Mesenchymal stem cell (in vitro differentiated cells and primary cell): ENCODE results near the gene BPI.
"Not testable (repeated sequence)": the region's sequence is repeated elsewhere in the genome, so short reads cannot be mapped to it uniquely, and the experiment has no call there.

Experiments
- DNase-seq: peaks from one replicate; pipeline ENCODE4 v3.0.0-alpha.2; 2013
- H2AFZ ChIP-seq: one replicate; pipeline ENCODE4 v1.6.1; 2013; ENCODE audit warnings: low read depth, mild to moderate bottlenecking, control low read depth, inconsistent platforms, low read length, moderate library complexity
- H2AK5ac ChIP-seq: 2 replicates; pipeline ENCODE4 v1.6.1; 2013; ENCODE audit warnings: low read length, moderate library complexity, mild to moderate bottlenecking, inconsistent platforms; ENCODE audit not compliant: severe bottlenecking
- H2BK120ac ChIP-seq: one replicate; pipeline ENCODE4 v1.6.1; 2013; ENCODE audit warnings: low read depth, mild to moderate bottlenecking, inconsistent platforms, low read length, moderate library complexity
- H2BK12ac ChIP-seq, 2 experiments: one replicate each; pipeline ENCODE4 v1.6.1; 2013; ENCODE audit warnings: inconsistent platforms in 2 of 2, low read length in 2 of 2, mild to moderate bottlenecking in 2 of 2, moderate library complexity in 2 of 2, control low read depth in 1 of 2
- H2BK15ac ChIP-seq: one replicate; pipeline ENCODE4 v1.6.1; 2013; ENCODE audit warnings: mild to moderate bottlenecking, low read depth, inconsistent platforms; ENCODE audit not compliant: poor library complexity, severe bottlenecking
- H2BK5ac ChIP-seq: 2 replicates; pipeline ENCODE4 v1.6.1; 2013; ENCODE audit warnings: low read depth, mild to moderate bottlenecking, low read length, control low read depth, inconsistent platforms; ENCODE audit not compliant: poor library complexity, severe bottlenecking
- H3K14ac ChIP-seq, 2 experiments: one replicate each; pipeline ENCODE4 v1.6.1; 2013; ENCODE audit warnings: inconsistent platforms in 2 of 2, low read length in 2 of 2, control low read depth in 1 of 2, mild to moderate bottlenecking in 1 of 2, moderate library complexity in 1 of 2
- H3K18ac ChIP-seq, 2 experiments: one replicate each; pipeline ENCODE4 v1.6.1; 2013; ENCODE audit warnings: inconsistent platforms in 2 of 2, low read length in 2 of 2, control low read depth in 1 of 2, low read depth in 1 of 2, mild to moderate bottlenecking in 1 of 2
- H3K23ac ChIP-seq, 2 experiments: one replicate each; pipeline ENCODE4 v1.6.1; 2013; ENCODE audit warnings: inconsistent platforms in 2 of 2, low read length in 2 of 2, mild to moderate bottlenecking in 2 of 2, moderate library complexity in 2 of 2, control low read depth in 1 of 2
- H3K27ac ChIP-seq: 2 replicates; pipeline ENCODE4 v1.5.1; 2013; ENCODE audit warnings: mild to moderate bottlenecking, moderate library complexity, low read length, control low read depth, inconsistent platforms; ENCODE audit not compliant: poor library complexity, severe bottlenecking
- H3K27me3 ChIP-seq, 2 experiments: 2 replicates each; pipeline versions ENCODE4 v1.6.1 to v1.7.0; 2013; ENCODE audit warnings: low read length in 2 of 2, mild to moderate bottlenecking in 2 of 2, moderate library complexity in 2 of 2, control low read depth in 1 of 2, inconsistent platforms in 1 of 2; ENCODE audit not compliant: control insufficient read depth in 1 of 2, insufficient read depth in 1 of 2
- H3K36me3 ChIP-seq, 2 experiments: 2 replicates each; pipeline versions ENCODE4 v1.6.1 to v1.7.0; 2013; ENCODE audit warnings: low read length in 2 of 2, control low read depth in 1 of 2, inconsistent platforms in 1 of 2, low read depth in 1 of 2, mild to moderate bottlenecking in 1 of 2; ENCODE audit not compliant: insufficient read depth in 2 of 2, control insufficient read depth in 1 of 2
- H3K4ac ChIP-seq, 2 experiments: one replicate each; pipeline ENCODE4 v1.6.1; 2013; ENCODE audit warnings: inconsistent platforms in 2 of 2, low read length in 2 of 2, mild to moderate bottlenecking in 2 of 2, moderate library complexity in 2 of 2, control low read depth in 1 of 2, low read depth in 1 of 2
- H3K4me1 ChIP-seq: 2 replicates; pipeline ENCODE4 v1.6.1; 2013; ENCODE audit warnings: low read depth, low read length, control low read depth; ENCODE audit not compliant: control insufficient read depth, insufficient read depth
- H3K4me2 ChIP-seq: 2 replicates; pipeline ENCODE4 v1.6.1; 2013; ENCODE audit warnings: low read length, mild to moderate bottlenecking, inconsistent platforms; ENCODE audit not compliant: poor library complexity, severe bottlenecking
- H3K4me3 ChIP-seq, 2 experiments: 2 replicates each; pipeline versions ENCODE4 v1.5.1 to v1.7.0; 2013; ENCODE audit warnings: low read length in 2 of 2, mild to moderate bottlenecking in 2 of 2, control low read depth in 1 of 2, low read depth in 1 of 2; ENCODE audit not compliant: insufficient read depth in 1 of 2
- H3K79me1 ChIP-seq: replicated peaks from 2 replicates; pipeline ENCODE4 v1.6.1; 2013; ENCODE audit warnings: mild to moderate bottlenecking, control low read depth, low read length, inconsistent platforms; ENCODE audit not compliant: poor library complexity, severe bottlenecking
- H3K9ac ChIP-seq: 2 replicates; pipeline ENCODE4 v1.7.0; 2013; ENCODE audit warnings: mild to moderate bottlenecking, low read length, moderate library complexity
- H3K9me3 ChIP-seq: 2 replicates; pipeline ENCODE4 v1.7.0; 2013; ENCODE audit warnings: mild to moderate bottlenecking, low read length; ENCODE audit not compliant: control insufficient read depth
- H4K8ac ChIP-seq: one replicate; pipeline ENCODE4 v1.6.1; 2013; ENCODE audit warnings: inconsistent platforms, mild to moderate bottlenecking, low read length, moderate library complexity
- H4K91ac ChIP-seq: one replicate; pipeline ENCODE4 v1.6.1; 2013; ENCODE audit warnings: mild to moderate bottlenecking, low read length, inconsistent platforms
- WGBS: methylation state at CpG from one replicate; pipeline ENCODE4 v1.1.7; 2013; ENCODE audit warnings: mixed read lengths; 5-methylcytosine and 5-hydroxymethylcytosine counted together

BPI gene

DNA sequence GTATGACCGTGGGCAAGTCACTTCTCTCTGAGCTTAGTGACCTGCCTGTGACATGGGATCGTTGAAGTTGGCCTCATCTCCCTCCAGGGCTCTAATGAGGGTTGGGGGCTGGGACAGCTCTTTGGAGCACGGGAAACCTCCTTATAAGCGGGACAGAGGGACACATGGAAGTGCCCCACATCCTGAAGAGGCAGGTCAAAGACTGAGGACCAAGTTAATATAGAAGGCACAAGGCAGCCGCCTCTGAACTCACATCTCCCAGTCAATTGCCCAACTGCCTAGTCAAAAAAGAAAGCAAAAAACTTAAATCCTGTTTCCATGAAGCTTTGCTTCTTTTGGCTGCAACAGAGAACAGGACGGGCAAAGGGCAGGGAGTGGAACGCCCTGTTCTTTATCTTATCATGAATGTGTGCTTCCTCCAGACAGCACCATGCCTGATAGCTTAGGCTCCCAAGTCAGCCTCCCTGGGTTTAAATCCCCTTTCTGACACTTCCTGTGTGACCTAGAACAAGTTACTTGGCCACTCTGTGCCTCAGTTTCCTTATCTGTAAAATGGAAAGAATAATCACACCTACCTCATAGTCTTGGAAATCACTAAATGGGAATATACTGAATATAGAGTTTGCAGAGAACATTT is 69.4 kb downstream of the BPI start:
- Histone ChIP-seq H3K18ac (no peak overlapping the region), H3K27me3 (peaks cover 41 to 56% of the 10 kb centered on the region in 2 experiments), H4K91ac (no peak overlapping the region), H2BK12ac (no peak overlapping the region), H3K36me3 (no peaks in the 10 kb centered on the region), H3K4ac (no peak overlapping the region), H2BK5ac (no peak overlapping the region), H2AFZ (no peak overlapping the region), H3K9me3 (no peaks in the 10 kb centered on the region), H2AK5ac (no peak overlapping the region), H3K27ac (no peak overlapping the region), H3K9ac (no peak overlapping the region), H4K8ac (no peak overlapping the region), H3K14ac (no peak overlapping the region), H3K4me2 (no peak overlapping the region), H3K79me1 (no peaks in the 10 kb centered on the region), H3K23ac (no peak overlapping the region), H2BK15ac (no peak overlapping the region), H2BK120ac (no peak overlapping the region), H3K4me1 (no peaks in the 10 kb centered on the region), H3K4me3 (no peak overlapping the region)
- 59% methylated on average over 7 of the region's 7 CpGs for WGBS
- no peak for DNase-seq

DNA sequence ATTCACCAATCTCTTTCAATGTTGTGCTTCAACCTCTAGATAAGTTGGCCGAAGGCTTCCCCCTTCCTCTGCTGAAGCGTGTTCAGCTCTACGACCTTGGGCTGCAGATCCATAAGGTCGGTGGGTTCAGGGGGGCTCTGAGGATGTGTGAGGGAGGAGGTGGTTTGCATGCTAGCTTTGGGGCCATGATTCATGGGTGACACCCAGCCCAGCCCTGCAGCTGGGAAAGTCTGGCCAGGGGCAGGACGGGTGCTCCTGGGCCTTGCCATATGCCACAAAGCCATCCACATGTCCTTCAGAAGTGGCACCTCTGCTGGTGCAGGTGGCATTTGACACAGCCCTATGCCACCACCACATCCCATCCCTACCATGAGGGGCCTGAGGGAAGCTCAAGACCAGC is 69.9 kb downstream of the BPI start:
- Histone ChIP-seq H3K4me3 (no peak overlapping the region), H3K36me3 (no peaks in the 10 kb centered on the region), H3K18ac (no peak overlapping the region), H3K9me3 (no peaks in the 10 kb centered on the region), H2BK12ac (no peak overlapping the region), H2BK120ac (no peak overlapping the region), H3K4ac (no peak overlapping the region), H3K4me2 (no peak overlapping the region), H3K4me1 (no peaks in the 10 kb centered on the region), H3K27me3 (peaks cover 41 to 51% of the 10 kb centered on the region in 2 experiments), H2AFZ (no peak overlapping the region), H3K9ac (no peak overlapping the region), H3K23ac (no peak overlapping the region), H3K14ac (no peak overlapping the region), H3K27ac (no peak overlapping the region), H2BK5ac (no peak overlapping the region), H3K79me1 (no peaks in the 10 kb centered on the region), H4K91ac (no peak overlapping the region), H2AK5ac (no peak overlapping the region), H4K8ac (no peak overlapping the region), H2BK15ac (no peak overlapping the region)
- 100% methylated on average over 2 of the region's 5 CpGs for WGBS
- DNase-seq: no peak

GRCh38 chr20:38377039-38377685 is 73.2 kb downstream of the BPI start:
- H3K14ac ChIP-seq: no peak overlapping the region
- H2AK5ac ChIP-seq: no peak overlapping the region
- H3K18ac ChIP-seq: no peak overlapping the region
- H2AFZ ChIP-seq: no peak overlapping the region
- no peak overlapping the region for H2BK5ac ChIP-seq
- no peak overlapping the region for H4K91ac ChIP-seq
- no peaks in the 10 kb centered on the region for H3K79me1 ChIP-seq
- no peak overlapping the region for H2BK120ac ChIP-seq
- DNase-seq: no peak
- no peak overlapping the region for H3K27ac ChIP-seq
- H3K4me3 ChIP-seq: no peak overlapping the region
- no peak overlapping the region for H3K9ac ChIP-seq
- H3K4ac ChIP-seq: no peak overlapping the region
- 89% methylated on average over 7 of the region's 11 CpGs for WGBS
- no peak overlapping the region for H3K4me2 ChIP-seq
- no peaks in the 10 kb centered on the region for H3K4me1 ChIP-seq
- H3K27me3 ChIP-seq: peaks cover 34 to 53% of the 10 kb centered on the region in 2 experiments
- H3K36me3 ChIP-seq: no peaks in the 10 kb centered on the region
- no peak overlapping the region for H4K8ac ChIP-seq
- H3K23ac ChIP-seq: no peak overlapping the region
- no peak overlapping the region for H2BK12ac ChIP-seq
- H3K9me3 ChIP-seq: no peaks in the 10 kb centered on the region
- H2BK15ac ChIP-seq: no peak overlapping the region

- WGBS: no CpG with 5 or more reads among the region's 5 CpGs
- not testable (repeated sequence) for H3K18ac ChIP-seq, H3K36me3 ChIP-seq, H4K8ac ChIP-seq, H3K9ac ChIP-seq, H2AFZ ChIP-seq, H2BK120ac ChIP-seq, H2BK5ac ChIP-seq, H3K27ac ChIP-seq, H4K91ac ChIP-seq, H3K4me2 ChIP-seq, H3K9me3 ChIP-seq, H3K79me1 ChIP-seq, H3K4ac ChIP-seq, H2AK5ac ChIP-seq, H2BK12ac ChIP-seq, DNase-seq, H3K23ac ChIP-seq, H3K4me3 ChIP-seq, H3K14ac ChIP-seq, H3K4me1 ChIP-seq, H2BK15ac ChIP-seq
- peaks cover 35 to 47% of the 10 kb centered on the region in 2 experiments for H3K27me3 ChIP-seq
These were observed 73.9 kb downstream of the BPI start for GRCh38 chr20:38377838-38378237.
